Stimulated activated CD4-positive, alpha-beta T cell treated with anti-CD3 and anti-CD28 coated beads, Interleukin-12 subunit alpha, Interleukin-12 subunit beta, amount 100 ng/mL, for 48 hours (primary cell): ENCODE data around the gene IRAK2.

Experiments used
- DNase-seq, 3 donors: peaks; one replicate each; pipeline ENCODE4 v3.0.0-alpha.2; 2020; ENCODE audit warnings: low read depth in 2 of 3, low spot score in 1 of 3

The IRAK2 gene

DNA sequence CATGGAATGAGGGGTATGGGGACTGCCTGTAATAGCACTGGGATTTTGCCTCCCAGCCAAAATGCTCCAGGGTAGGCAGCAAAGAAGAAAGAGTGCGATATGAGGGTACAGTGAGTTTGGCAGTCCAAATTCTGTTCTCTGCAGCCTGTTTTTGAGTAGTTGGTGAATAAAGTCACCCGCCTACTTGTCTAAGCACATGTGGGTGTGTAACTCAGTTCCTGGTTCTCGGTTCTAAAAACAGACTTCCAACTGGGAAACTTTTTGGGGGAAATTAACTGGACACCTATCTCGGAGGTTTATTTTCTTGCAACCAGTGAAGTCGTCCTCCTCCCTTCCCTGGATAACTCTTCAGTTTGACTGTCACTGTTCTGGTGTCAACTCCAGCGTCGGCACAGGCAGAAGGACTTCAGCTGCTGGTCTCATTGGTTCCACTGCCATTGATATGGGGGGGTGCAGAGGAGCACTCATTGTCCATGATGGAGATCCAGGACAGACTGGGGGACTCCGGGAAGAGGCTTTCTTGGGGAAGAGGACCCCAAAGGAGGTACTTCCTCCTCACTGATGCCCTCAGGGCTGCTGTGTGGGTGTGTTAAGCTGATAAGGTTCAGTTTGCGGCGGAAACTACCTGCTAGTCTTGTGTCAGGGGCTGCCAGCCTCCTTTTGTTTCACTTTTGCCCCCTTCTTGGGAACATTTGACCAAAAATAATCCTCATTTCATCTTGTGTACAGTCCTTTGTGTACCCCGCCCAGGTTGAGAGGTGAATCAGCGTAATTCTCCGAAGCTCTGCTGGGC lies 114.9 kb downstream of the IRAK2 start:
- no peak for DNase-seq

DNA sequence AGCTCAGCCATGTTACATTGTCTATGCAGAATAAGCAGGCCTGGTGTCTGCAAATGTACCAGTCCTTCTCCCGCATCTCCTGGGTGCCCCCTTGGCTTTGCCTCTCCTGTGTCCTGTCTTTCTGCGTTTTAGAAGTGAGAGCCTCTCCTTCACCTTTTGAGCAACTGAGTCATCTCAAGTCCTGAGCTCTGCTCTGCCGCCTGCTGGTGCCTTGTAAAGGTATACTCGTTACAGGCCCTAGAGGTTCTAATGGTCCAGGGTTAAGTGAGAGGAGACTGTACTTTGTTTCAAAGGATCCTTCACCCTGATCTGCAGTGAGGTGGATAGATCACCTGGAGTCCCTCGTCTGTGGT lies 115.4 kb downstream of the IRAK2 start:
- DNase-seq = no peak

DNA sequence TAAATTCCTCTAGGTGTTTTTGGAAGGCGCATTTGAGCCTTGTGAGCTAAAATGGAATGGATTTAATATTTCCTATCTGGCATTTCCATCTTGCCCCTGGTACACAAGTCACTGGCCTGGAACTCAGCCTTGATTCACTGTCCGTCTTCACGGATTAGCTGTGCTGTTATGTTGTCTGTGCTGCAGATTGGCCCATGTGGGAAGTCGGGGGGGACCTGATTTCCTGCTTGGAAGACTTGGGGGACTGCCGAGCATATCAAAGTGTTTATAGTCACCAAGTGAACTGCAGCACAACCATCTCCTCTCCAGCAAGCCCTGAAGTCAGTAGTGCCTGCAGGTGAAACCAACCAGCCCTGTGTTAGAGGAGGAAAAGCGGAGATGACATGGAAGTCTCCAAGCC lies 115.9 kb downstream of the IRAK2 start:
- no peak for DNase-seq

DNA sequence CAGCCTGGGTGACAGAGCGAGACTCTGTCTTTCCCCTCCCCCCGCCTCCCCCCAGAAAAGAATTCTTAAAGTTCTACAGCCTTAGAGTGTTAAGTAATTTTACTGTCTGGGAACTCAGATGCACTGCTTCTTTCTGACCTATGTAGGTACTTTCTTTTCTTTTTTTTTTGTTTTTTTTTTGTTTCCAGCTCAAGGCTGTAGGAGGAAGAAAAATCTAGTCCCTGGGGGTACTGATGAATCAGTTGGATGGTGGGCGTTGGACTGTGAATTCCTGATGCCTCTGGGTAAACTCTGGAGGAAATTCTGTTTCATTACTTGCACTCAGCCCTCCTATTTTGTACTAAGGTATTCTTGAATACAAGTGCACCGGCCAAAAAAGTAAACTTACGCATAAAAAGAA lies 117.2 kb downstream of the IRAK2 start:
- DNase-seq = no peak

DNA sequence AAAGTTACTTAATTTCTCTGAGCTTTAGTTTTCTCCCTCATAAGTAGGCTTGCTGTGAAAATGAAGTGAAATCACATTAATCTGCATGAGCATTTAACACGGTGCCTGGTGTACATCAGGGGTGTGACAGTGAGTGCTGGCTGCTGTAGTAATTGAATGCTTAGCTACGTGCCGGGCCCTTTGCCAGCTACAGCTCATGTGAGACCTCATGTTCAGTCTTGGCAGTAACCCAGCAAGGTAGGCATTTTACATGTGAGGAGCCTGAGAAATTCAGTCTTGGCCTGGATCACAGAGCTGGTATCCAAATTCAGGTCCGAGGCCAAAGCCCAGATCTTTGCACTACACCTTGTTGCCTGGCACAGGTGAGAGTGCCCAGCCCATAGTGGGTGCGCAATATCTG lies 118.9 kb downstream of the IRAK2 start:
- DNase-seq = no peak

DNA sequence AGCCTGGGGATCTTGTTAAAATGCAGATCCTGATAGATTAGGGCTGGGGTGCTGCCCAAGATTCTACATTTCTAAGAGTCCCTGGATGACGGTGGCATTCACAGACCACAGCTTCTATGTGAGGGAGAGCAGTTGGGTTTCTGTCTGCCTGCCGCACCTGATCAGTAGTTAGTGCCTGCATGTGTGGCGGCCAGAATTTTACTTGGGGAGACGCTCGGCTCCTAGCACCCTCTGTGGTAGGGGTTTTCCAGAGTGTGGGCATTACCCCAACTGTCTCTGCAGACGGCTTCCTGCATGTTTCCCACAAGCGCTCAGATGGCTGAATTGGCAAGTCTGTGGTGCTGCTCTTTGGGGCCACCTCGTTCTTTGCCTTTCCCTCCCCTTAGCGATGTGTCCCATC lies 119.8 kb downstream of the IRAK2 start:
- peak in 1 of 3 donors; percentile 34 for DNase-seq

DNA sequence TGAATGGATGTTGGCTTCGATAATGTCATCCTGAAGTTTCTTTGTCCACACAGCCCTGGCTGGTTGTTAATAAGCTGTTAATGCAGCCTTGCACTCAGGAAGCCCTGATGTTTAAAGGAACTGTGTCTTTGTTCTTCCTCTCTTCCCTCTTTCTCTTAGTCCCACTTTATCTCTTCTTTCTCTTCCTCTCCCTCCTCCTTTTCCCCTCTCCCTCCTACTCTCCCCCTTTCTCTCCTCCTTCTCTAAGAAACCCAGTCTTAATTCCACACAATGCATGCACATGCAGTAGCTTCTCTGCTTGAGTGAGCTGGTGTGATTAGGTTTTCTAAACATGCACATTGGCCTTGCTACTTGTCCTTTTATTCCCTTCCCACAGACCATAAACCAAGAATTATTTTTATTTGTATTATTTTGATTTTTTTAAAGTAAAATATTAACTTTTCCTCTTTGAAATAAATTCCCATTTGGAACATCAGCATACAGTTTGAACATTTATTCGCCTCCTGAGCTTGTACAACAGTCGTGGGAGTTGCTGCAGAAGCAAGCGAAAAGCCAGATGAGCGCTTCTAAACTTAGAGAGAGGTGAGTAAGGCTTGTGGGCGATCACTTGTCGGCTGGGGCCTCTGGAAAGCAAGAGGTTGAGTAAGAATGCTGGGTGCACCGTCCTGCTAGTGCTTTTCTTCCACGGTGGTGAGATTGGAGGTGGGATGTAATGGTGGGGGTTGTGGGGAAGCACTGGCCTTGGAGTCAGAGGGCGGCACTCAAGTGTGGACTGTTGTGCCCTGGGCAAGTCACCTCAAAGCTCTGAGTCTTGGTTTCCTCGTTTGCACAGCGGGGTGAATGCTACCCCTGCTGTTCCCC lies 120.8 kb downstream of the IRAK2 start:
- DNase-seq = no peak

DNA sequence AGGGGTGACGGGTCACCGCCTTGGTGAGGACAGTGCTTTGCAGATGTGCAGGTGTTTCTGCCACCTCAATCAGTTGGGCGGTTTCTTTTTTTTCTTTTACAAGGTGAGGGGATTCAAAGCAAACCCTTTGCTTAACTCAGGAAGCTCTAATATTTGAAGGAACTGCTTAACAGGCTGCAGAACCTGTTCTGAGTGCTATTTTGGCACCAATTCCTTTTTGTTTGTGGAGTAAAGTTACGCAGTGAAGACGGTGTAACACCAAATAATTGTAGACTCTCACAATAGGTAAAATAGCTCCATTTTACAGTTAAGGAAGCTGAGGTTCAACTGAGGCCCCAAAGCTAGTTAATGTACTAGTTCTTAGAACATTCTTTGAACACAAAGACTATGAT lies 121.4 kb downstream of the IRAK2 start:
- DNase-seq = no peak

DNA sequence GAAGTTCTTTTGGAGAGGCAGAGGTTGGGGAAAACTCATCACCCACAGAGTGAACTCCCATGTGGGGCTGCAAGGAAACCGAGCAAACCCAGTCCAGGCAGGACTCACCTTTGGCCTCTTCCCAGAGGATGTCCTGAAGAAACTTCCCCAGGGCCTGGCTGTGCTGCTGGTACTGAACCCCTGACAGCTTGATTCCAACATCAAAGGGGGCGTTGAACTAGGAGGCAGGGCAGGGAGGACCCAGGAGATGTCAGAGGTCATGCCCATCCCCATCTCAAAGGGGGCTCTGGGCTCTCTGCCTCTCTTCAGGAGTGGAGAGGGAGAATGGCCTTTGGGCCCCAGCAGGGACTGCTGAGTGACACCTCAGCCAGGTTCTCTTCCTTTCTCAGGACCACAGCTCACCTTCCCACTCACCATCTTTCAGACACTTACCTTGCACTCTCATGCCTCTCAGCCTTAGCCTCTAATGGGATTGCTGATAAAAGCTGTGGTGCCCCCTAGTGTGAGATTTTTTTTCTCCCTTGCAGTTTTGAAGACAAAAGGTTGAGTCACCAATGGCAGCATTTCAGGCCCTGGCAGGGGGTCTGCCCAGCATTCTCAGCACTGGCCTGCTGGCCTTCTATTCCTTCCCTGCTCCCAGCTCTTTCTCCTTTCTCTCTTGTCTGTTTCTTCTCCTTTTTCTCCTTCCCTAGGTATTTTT lies 122.0 kb downstream of the IRAK2 start:
- peak in 1 of 3 donors; percentile 50 for DNase-seq

DNA sequence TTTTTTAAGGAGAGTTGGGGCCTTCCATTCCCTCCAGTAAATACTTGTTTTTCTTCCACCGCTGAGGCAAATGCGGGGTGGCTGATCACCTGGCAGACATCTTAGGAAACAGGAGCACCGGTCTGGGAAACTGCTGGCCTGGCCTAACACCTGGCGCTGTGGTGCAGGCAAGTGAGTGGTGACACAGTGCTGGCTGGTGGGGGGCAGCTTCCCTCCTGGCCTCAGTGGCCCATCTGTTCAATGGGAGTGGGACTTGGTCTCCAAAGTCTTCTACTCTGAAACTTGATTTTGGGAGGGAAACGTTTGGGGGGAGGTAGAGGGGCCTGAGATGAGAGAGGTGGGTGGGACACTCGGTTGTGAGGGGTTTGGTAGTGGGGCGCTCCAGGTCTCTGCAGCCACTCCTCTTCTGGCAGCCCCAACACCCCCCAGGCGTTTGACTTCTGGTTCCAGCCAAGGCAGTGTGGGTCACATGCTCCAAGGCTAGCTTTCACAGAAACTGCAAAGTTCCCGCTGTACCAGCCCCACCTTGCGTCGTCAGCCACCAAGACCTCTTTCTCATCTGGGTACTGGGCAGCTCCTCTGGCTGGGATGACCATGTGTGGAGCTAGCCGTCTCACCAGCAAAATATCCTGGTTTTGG lies 123.3 kb downstream of the IRAK2 start:
- DNase-seq = no peak

DNA sequence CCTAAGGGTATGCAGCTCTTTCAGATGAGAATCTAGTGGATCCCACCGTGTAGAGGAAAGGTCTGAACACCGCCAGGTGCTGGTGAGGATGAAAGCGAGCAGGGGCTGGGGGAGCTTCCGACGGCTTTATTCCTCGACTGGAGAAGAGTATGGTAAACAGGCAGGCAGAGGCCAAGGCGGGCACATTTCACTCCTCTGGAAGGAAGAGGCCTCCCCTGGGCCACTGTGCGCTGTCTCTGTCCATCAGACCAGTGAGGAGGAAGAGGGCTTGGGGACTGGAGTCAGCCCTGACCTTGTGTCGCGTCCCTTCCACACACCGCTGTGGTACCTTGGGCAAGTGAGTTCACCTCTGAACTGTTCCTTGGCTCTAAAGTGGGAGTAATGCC lies 123.8 kb downstream of the IRAK2 start:
- no peak for DNase-seq

DNA sequence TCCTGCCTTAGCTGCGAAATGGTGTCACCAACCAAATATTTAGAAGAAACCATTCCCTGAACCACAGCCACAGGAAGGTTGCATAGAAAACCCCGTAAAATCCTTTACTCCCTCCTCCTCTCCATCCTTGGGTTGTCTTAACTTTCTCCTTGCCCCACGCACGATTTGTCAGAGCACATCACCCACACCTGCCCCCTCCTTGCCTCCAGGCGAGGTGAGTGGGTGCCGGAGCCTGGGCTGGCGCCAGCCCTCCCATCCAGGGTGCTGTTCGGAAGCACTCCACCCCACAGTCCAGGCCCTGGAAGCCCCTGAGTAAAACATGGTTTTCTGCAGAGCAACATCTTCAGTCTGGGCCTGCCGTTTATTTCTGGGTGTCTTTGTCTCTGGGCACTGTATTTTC lies 124.4 kb downstream of the IRAK2 start:
- DNase-seq = no peak

DNA sequence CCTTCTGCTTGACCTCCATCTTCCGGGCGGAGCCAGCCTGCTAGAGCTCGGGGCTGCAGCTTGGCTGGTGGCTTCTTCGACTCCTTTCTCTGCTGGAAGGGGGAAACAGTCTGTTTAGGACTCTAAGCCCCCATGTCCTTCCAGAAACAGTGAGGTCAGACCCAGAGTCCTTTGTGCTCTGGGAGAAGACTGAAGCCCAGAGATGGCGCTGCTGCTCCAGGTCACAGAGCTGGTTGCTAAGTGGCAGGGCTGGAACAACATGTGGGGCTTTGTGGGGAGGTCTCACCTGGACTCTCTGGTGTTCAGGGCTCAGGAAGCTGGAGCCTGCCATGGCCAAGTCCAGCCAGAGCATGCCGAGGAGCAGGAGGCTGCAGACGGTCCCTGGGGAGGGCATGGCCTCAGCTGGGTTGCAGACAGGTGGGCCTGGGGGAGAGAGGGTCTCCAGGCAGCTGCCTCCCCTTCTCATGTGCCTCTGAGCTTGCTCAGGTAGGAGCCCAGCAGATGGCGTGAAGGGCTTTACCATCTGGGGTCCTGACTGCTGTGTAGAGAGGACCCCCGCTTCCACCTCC lies 125.2 kb downstream of the IRAK2 start:
- DNase-seq = no peak

DNA sequence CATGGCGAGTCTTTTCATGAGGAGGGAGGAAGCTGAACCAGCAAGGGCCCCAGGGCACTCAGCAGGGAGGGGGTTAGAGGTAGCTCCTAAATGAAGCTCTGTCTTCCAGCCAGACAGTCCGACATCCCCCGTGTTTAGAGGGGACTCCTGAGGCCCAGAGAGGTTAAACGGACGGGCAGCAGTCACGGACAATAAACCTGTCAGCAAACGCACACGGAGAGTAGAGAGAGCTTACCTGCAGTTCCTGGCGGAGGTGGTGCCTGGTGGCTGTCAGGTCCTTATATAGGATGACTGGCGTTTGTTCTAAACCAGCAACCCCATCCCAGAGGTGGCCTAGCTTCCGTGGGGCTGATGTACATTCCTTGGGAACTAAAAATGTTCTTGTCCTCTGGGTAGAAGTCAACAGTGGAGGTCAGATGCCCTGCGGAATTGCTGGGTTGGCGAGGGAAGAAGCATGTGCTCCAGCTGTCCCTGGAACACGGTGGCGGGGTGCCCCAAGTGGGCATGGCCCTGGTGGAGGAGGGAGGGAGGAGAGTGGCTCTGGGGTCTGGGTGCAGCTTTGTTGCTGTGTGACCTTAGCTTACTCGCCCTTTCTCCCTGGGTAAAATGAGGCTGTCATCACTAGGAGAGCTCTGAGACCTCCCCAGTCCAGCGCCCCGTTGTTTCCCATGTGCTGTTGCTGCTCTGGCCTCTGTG lies 125.9 kb downstream of the IRAK2 start:
- DNase-seq = no peak

DNA sequence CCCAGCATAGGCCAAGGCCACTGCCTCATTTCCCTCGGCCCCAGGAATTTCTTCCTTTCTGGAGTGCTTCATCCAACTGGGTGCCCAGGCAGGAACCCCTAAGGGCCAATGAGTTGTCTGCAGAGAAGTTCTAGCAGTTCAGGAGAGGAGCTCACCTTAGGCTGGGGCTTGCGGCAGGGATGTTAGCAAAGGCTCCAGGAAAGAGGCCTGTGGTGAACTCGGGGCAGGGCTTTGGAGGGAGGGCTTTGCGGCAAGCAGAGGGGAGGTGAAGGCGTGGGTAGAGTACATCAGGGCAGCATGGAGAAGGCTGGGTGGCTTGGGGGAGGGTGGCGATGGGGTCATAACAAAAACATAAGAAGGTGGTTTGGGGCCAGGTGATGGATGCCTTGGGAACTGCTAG lies 126.9 kb downstream of the IRAK2 start:
- DNase-seq = no peak

DNA sequence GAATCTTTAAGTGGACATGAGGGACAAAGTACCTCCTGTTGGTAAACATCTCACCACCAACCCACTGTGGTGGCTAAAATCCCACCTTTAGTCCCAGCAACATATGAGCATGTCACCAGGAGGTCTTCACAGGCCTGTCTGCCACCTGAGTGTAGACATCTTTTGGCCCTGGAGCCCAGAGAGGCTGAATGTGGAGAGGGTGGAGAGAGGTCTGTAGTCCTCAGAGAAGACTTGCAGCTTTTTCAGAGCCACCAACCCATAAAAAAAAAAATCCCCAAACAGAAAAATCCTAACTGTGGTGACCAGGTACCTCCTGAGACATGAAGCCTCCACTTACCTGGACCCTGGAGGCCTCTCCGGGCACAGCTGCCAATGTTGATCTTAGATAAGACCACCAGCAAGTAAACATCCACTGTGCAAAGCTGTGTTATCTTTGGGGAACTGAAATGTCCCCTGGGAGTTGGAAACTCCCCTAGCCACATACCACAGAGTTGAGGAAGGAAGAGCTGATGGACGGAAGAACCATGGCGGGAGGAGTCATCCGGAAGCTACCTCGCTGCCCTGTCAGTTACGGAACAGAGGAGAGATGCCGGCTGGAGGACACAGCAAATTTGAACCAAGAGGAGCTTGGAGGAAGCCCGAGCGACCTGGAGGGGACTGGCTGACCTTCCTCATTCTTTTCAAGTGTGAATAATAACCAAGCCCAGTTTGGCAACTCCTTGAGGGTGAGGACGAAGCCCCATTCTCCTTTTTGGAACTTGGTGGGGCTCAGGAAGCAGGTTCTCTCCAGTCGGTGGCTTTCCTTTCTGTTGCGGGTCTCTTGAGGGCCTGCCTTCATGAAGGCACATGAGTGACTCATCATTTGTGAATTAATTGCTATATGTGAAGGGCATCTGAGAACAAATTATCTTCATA lies 128.0 kb downstream of the IRAK2 start, which contains the start of gene GHRL:
TSS of gene GHRL (minus strand) at position 443 of the 915 bp plus-strand sequence. CDS start 2,767 bp downstream, outside the sequence.
- DNase-seq = no peak
